GM18526 (cell line): ENCODE data around the gene TYRO3.

Source experiments
- POLR2A ChIP-seq: IDR thresholded peaks from 3 replicates; pipeline ENCODE4 v1.6.1; 2011; ENCODE audit not compliant: insufficient read length; ENCODE audit errors: extremely low read depth

Gene TYRO3

DNA sequence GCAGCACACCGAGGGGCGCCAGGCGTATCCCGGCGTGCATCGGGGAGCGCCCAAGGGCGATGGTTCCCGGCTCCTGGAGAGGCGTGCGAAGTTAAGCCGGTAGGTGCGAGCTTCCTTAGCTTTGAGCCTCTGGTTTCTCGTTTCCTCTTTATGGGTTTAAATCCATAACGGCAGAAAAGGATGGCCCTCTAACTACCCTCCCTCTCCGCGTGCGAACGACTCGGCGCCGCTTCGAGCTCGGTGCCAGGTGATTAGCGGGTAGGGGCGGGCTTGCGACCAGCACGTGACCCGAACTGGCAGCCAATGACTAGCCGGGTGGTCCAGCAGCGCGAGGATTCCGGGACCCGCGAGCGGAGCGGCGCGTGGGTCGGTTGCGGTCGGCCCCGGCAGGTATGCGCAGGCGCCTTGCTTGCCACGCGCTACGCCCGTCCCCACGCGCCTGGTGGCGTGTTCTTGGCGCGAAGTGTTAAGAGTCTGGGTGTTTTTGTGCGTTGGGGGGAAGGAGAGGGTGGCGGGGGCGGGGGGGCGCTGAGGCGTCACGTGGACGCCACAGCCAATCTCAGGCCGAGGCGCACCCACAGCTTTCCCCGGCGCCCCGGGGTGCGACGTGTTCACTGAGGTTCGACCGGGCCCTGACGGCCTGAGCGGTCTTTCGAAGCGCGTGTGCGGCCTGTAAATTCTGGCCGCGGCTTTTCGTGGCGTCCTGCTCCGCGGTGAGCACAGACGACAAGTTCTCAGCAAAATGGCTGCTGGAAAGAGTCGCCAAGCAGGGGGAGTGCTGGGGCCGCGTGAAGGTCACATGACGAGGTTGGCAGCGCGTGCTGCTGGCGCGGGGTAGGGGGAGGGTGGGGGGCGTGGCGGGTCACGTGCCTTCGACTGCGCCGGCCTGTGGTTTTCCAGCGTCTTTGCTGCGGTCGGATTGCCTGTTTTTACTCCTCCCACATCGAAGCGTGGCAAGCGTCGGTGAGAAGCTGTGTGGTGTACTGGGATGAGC, 62.5 kb downstream of the TYRO3 start:
- TF ChIP-seq POLR2A: no peak

DNA sequence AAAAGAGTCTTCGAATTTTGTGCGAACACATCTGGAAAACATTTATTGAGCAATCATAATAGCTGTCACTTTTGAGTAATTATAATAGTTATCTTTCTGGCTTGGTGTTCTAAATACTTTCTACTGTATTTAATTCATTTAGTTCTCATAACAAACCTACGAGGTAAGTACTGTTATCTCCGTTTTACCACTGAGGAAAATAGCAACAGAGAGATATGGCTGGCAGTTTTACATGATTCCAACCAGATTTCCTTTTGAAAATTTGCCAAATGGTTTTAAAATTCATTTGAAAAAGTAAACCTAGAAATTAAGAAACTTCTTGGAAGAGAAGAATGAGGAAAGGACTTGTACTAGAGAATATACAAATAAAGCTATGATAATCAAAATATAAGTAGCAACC, 63.9 kb downstream of the TYRO3 start:
- no peak for TF ChIP-seq POLR2A

- no peak for TF ChIP-seq POLR2A
Measured at GRCh38 chr15:41627203-41627602, 68.2 kb downstream of the TYRO3 start.

DNA sequence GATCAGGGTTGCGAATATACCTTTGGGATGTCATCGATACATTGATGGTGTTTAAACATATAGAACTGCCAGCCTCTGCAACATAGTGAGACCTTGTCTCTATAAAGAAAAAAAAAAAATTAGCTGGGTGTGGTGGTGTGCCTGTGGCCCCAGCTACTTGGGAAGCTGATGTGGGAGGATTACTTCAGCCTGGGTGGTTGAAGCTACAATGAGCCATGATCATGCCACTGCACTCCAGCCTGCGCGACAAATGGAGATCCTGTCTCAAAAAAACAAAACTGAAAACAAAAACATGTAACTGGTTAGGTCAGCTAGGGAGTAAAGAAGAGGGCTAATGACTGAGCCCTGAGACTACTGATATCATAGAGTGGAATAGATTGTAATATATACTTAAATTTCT, 70.5 kb downstream of the TYRO3 start:
- TF ChIP-seq POLR2A: no peak

GRCh38 chr15:41629883-41630282, 70.9 kb downstream of the TYRO3 start:
- TF ChIP-seq POLR2A: no peak

DNA sequence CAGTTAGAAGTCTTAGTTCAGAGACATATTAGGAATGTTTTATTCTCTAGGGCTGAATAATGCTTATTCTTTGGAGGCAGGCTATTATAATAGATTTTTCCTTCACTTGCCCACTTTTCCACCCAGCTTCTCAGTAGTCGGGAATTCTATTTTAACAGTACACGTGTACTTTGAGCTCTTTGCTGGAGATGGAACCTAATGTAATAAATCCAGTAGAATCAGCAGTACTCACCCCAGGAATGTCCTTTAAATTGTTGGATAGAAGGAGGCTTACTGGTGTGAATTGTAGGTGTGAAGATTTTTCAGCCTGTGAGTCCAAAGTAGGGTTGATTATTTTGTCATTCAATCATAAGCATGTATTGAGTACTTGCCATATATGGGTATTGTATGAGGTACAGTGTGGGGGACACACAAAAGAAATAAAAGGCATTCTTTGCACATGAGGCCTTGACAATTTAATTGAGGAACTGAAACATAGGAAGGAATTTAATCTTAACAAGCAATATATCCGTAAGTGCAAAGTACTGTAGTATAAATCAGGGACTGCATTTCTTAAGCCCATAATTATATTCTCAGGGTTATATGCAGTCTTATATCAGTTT, 71.7 kb downstream of the TYRO3 start:
- TF ChIP-seq POLR2A: no peak

DNA sequence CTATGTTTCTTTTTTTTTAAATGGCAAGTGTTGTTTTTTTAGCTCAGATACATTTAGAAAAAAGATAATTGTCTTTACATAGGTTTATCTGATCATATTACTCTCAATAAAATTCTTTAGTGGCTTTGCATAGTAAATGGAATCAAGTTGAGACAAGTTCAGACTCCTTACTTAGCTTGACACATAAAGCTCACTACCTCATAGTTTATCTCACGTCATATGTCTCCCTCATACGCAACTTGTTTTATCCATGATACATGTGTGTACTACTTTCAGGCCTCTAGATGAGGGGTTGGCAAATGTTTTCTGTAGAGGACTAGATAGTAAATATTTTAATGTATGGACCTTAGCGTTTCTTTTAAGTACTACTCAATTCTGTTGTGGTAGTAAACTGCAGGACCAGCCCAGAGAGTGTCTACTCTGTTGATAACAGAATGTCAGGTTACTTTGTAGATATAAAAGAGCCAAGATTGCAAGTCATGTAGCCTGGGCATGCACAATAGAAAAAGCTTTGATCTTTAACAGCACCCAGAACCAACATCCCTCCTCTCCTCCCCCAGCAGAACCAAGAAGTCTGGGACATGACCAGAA, 73.0 kb downstream of the TYRO3 start:
- no peak for TF ChIP-seq POLR2A
